ENCODE measurements around the gene CUL4B. TPM values are rescaled to one million over a fixed set of nuclear protein-coding genes. Genes with fewer than 3 reads are reported as not detected.

CUL4B gene
- total RNA-seq, 1 experiment from 2014 or later, result 44.7 TPM

DNA sequence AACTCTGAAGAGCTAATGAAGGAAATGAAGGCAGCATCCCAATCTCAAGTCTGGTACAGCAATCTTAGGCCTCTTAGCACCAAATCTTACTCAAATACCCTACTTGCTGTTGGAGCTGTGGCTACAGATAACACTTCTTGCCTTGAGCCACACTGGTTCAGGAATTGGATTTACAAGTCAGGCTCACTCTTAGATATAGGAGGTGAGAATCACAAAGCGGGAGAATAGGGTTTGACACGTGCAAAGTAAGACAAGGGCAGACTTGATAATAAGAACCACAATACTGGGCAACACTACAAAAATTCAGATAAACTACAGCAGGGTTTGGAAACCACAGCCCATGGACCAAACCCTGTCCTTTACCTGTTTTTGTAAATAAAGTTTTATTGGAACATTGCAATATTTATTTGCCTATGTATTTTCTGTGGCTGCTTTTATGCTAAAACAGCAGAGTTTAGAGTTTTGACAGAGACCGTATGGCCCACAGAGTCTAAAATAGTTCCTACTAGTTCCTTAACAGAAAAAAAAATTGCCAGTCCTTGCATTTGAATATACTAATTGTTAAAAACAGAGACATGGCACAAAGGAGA, 9.3 kb upstream of the CUL4B start:
- no peaks in the 10 kb centered on the region for H3K4me1 ChIP-seq (ENCODE audit: insufficient read depth, low read length, poor library complexity, severe bottlenecking)
- H3K9me3 ChIP-seq (ENCODE audit: low read depth, low read length, poor library complexity, severe bottlenecking), result no peaks in the 10 kb centered on the region
- H3K36me3 ChIP-seq (ENCODE audit: insufficient read depth, low read length, poor library complexity, severe bottlenecking), result no peaks in the 10 kb centered on the region
- TF ChIP-seq EZH2 (IDR thresholded peaks at IDR 0.05; ENCODE audit: borderline replicate concordance, low read depth, low read length, poor library complexity, severe bottlenecking) (no peak), CTCF (conservative IDR thresholded peaks at IDR 0.05; ENCODE audit: low read depth, low read length) (no peak)
- POLR2A ChIA-PET (ENCODE audit: low non-redundant PET), result no interaction called here
- no peak for DNase-seq (ENCODE audit: low spot score)
- intact Hi-C loops (cut with micrococcal nuclease; ENCODE audit: unreplicated experiment), result no loop called here
- no peak overlapping the region for H3K4me3 ChIP-seq (ENCODE audit: low read depth, low read length, poor library complexity, severe bottlenecking)
- H3K27me3 ChIP-seq (replicated peaks; ENCODE audit: insufficient read depth, low read depth, low read length, poor library complexity), result no peaks in the 10 kb centered on the region
- CTCF ChIA-PET, result no interaction called here
- no TSS peak for BruUV-seq (replicated peaks)
- no peak overlapping the region for H3K27ac ChIP-seq (ENCODE audit: low read depth, low read length, poor library complexity, severe bottlenecking)

DNA sequence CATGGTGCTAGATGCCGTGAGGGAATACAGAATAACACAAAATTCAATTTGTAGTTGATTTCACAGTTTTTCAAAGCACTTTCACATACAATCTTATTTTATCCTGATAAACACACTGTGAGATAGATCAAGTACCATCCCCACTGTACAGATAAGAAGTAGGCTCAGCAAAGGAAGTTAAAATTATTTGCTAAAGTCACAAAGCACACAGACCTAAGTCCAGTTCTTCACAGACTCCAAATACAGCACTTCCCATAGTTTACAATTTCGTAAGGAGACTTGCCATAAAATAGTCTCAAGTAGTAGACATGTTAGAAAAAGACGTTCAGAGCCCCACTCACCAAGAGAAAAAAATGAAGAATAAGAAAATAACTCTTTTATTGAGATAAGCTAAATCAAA, 7.8 kb upstream of the CUL4B start:
- Histone ChIP-seq H3K27me3 (replicated peaks; ENCODE audit: insufficient read depth, low read depth, low read length, poor library complexity) (no peaks in the 10 kb centered on the region), H3K36me3 (ENCODE audit: insufficient read depth, low read length, poor library complexity, severe bottlenecking) (no peaks in the 10 kb centered on the region), H3K4me1 (ENCODE audit: insufficient read depth, low read length, poor library complexity, severe bottlenecking) (no peaks in the 10 kb centered on the region), H3K27ac (ENCODE audit: low read depth, low read length, poor library complexity, severe bottlenecking) (no peak overlapping the region), H3K4me3 (ENCODE audit: low read depth, low read length, poor library complexity, severe bottlenecking) (no peak overlapping the region), H3K9me3 (ENCODE audit: low read depth, low read length, poor library complexity, severe bottlenecking) (no peaks in the 10 kb centered on the region)
- POLR2A ChIA-PET (ENCODE audit: low non-redundant PET), result no interaction called here
- TF ChIP-seq EZH2 (IDR thresholded peaks at IDR 0.05; ENCODE audit: borderline replicate concordance, low read depth, low read length, poor library complexity, severe bottlenecking) (no peak), CTCF (conservative IDR thresholded peaks at IDR 0.05; ENCODE audit: low read depth, low read length) (no peak)
- intact Hi-C loops (cut with micrococcal nuclease; ENCODE audit: unreplicated experiment), result no loop called here
- no TSS peak for BruUV-seq (replicated peaks)
- no peak for DNase-seq (ENCODE audit: low spot score)
- CTCF ChIA-PET, result no interaction called here

GRCh38 chrX:120568035-120568434, 7.3 kb upstream of the CUL4B start:
- intact Hi-C loops (cut with micrococcal nuclease; ENCODE audit: unreplicated experiment), result no loop called here
- Histone ChIP-seq H3K4me1 (ENCODE audit: insufficient read depth, low read length, poor library complexity, severe bottlenecking) (no peaks in the 10 kb centered on the region), H3K9me3 (ENCODE audit: low read depth, low read length, poor library complexity, severe bottlenecking) (no peaks in the 10 kb centered on the region), H3K4me3 (ENCODE audit: low read depth, low read length, poor library complexity, severe bottlenecking) (no peak overlapping the region), H3K27me3 (replicated peaks; ENCODE audit: insufficient read depth, low read depth, low read length, poor library complexity) (no peaks in the 10 kb centered on the region), H3K36me3 (ENCODE audit: insufficient read depth, low read length, poor library complexity, severe bottlenecking) (no peaks in the 10 kb centered on the region), H3K27ac (ENCODE audit: low read depth, low read length, poor library complexity, severe bottlenecking) (no peak overlapping the region)
- DNase-seq (ENCODE audit: low spot score), result no peak
- CTCF ChIA-PET, result no interaction called here
- POLR2A ChIA-PET (ENCODE audit: low non-redundant PET), result no interaction called here
- TF ChIP-seq CTCF (conservative IDR thresholded peaks at IDR 0.05; ENCODE audit: low read depth, low read length), result no peak
- TF ChIP-seq EZH2 (IDR thresholded peaks at IDR 0.05; ENCODE audit: borderline replicate concordance, low read depth, low read length, poor library complexity, severe bottlenecking), result no peak
- BruUV-seq (replicated peaks), result no TSS peak
